Measurements from ENCODE around the gene PALMD.

Gene PALMD

GRCh38 chr1:99638853-99639252 lies 7.1 kb upstream of the PALMD start:
- H3K36me3 ChIP-seq = no peaks in the 10 kb centered on the region
- H3K4me3 ChIP-seq (ENCODE audit: low read depth, low read length) = no peak overlapping the region
- no peaks in the 10 kb centered on the region for H3K9me3 ChIP-seq (ENCODE audit: severe bottlenecking)
- TF ChIP-seq, protein P1, sequence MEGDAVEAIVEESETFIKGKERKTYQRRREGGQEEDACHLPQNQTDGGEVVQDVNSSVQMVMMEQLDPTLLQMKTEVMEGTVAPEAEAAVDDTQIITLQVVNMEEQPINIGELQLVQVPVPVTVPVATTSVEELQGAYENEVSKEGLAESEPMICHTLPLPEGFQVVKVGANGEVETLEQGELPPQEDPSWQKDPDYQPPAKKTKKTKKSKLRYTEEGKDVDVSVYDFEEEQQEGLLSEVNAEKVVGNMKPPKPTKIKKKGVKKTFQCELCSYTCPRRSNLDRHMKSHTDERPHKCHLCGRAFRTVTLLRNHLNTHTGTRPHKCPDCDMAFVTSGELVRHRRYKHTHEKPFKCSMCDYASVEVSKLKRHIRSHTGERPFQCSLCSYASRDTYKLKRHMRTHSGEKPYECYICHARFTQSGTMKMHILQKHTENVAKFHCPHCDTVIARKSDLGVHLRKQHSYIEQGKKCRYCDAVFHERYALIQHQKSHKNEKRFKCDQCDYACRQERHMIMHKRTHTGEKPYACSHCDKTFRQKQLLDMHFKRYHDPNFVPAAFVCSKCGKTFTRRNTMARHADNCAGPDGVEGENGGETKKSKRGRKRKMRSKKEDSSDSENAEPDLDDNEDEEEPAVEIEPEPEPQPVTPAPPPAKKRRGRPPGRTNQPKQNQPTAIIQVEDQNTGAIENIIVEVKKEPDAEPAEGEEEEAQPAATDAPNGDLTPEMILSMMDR (IDR thresholded peaks at IDR 0.05; ENCODE audit: low read depth, low read length) = no peak
- H3K27ac ChIP-seq = no peak overlapping the region
- no peak for DNase-seq
- no peaks in the 10 kb centered on the region for H3K27me3 ChIP-seq (ENCODE audit: insufficient read depth, low read depth, severe bottlenecking)

DNA sequence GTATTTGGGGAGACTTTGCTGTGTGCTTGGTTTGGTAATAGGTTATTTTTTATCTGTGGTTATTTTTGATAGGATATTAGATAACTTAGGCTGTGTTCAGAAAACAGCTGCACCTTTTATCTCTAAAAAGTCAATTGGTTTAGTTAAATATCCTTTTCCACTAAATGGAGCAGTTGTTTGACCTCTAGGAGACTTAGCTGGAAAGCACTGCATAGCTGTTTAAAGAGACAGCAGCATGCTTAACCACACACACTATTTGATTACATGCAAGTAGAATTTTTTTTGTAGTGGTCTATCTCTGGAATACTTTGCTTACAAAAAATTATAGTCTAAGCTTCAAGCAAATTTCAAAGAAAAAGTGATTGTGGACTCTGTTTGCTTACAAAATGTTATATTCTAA lies 6.5 kb upstream of the PALMD start:
- no peak for DNase-seq
- H3K9me3 ChIP-seq (ENCODE audit: severe bottlenecking) = no peaks in the 10 kb centered on the region
- no peaks in the 10 kb centered on the region for H3K36me3 ChIP-seq
- no peak overlapping the region for H3K4me3 ChIP-seq (ENCODE audit: low read depth, low read length)
- H3K27me3 ChIP-seq (ENCODE audit: insufficient read depth, low read depth, severe bottlenecking) = no peaks in the 10 kb centered on the region
- H3K27ac ChIP-seq = no peak overlapping the region
- TF ChIP-seq, protein P1 (IDR thresholded peaks at IDR 0.05; ENCODE audit: low read depth, low read length) = no peak

DNA sequence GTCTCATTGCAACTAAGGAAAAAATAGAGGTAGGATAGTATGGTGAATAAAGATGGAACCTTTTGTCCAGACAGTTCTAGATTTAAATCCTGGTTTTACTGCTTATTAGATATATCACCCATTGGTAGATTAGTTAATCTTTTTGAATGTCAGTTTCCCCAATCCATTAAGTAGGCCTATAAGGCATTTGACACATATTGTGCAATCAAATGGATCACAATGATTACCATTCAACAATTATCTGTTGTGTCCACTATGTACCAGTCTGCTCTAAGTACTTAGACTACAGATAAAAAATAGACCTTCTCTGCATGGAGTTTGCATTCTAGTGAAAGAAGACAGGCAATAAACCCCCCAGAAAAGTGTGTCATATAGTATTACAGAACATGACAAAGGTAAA lies 6.0 kb upstream of the PALMD start:
- H3K27ac ChIP-seq = no peak overlapping the region
- no peak overlapping the region for H3K4me3 ChIP-seq (ENCODE audit: low read depth, low read length)
- no peaks in the 10 kb centered on the region for H3K9me3 ChIP-seq (ENCODE audit: severe bottlenecking)
- no peaks in the 10 kb centered on the region for H3K27me3 ChIP-seq (ENCODE audit: insufficient read depth, low read depth, severe bottlenecking)
- no peaks in the 10 kb centered on the region for H3K36me3 ChIP-seq
- DNase-seq = no peak
- TF ChIP-seq, protein P1 (IDR thresholded peaks at IDR 0.05; ENCODE audit: low read depth, low read length) = no peak

GRCh38 chr1:99640672-99641071 lies 5.2 kb upstream of the PALMD start:
- Histone ChIP-seq H3K9me3 (ENCODE audit: severe bottlenecking) (no peaks in the 10 kb centered on the region), H3K4me3 (ENCODE audit: low read depth, low read length) (no peak overlapping the region), H3K27me3 (ENCODE audit: insufficient read depth, low read depth, severe bottlenecking) (no peaks in the 10 kb centered on the region), H3K27ac (no peak overlapping the region), H3K36me3 (no peaks in the 10 kb centered on the region)
- no peak for DNase-seq
- TF ChIP-seq, protein P1 (IDR thresholded peaks at IDR 0.05; ENCODE audit: low read depth, low read length) = no peak

GRCh38 chr1:99641558-99641957 lies 4.4 kb upstream of the PALMD start:
- no peaks in the 10 kb centered on the region for H3K9me3 ChIP-seq (ENCODE audit: severe bottlenecking)
- no peak overlapping the region for H3K4me3 ChIP-seq (ENCODE audit: low read depth, low read length)
- no peaks in the 10 kb centered on the region for H3K36me3 ChIP-seq
- DNase-seq = no peak
- TF ChIP-seq, protein P1 (IDR thresholded peaks at IDR 0.05; ENCODE audit: low read depth, low read length) = no peak
- H3K27me3 ChIP-seq (ENCODE audit: insufficient read depth, low read depth, severe bottlenecking) = no peaks in the 10 kb centered on the region
- H3K27ac ChIP-seq = no peak overlapping the region

DNA sequence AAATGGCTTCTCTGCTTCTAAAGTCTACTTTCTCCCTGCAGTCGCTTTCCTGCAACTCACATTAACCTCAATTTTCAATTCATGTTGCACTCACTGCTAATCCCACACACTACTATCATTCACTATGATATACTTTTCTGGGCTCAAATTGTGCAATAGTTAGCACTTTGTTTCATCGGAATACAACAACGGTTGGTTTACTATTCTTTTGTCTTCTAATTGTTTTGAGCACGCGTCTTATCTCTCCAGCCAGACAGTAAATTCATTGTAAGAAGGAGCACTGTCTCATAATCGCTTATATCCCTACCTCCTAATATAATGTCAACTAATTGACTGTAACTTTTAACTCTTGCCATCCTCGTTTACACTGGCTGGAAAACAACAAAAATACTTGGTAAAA lies 3.9 kb upstream of the PALMD start:
- no peaks in the 10 kb centered on the region for H3K36me3 ChIP-seq
- no peak for DNase-seq
- no peaks in the 10 kb centered on the region for H3K27me3 ChIP-seq (ENCODE audit: insufficient read depth, low read depth, severe bottlenecking)
- H3K27ac ChIP-seq = no peak overlapping the region
- H3K4me3 ChIP-seq (ENCODE audit: low read depth, low read length) = no peak overlapping the region
- TF ChIP-seq, protein P1 (IDR thresholded peaks at IDR 0.05; ENCODE audit: low read depth, low read length) = no peak
- no peaks in the 10 kb centered on the region for H3K9me3 ChIP-seq (ENCODE audit: severe bottlenecking)
